SHP77 treated with DMSO at 0.1 percent for 48 hours (cell line): Measurements from ENCODE around the gene SMIM8.

Experiments
- DNase-seq: peaks from one replicate; lab custom pipeline; 2025; lab: John Stamatoyannopoulos, UW

Gene SMIM8

GRCh38 chr6:87334683-87335082, 12.3 kb downstream of the SMIM8 start:
- no peak for DNase-seq

GRCh38 chr6:87336367-87336766, 14.0 kb downstream of the SMIM8 start:
- no peak for DNase-seq

- DNase-seq: no peak
Measured at GRCh38 chr6:87340230-87340629, 17.8 kb downstream of the SMIM8 start.

GRCh38 chr6:87341158-87341557, 18.8 kb downstream of the SMIM8 start:
- no peak for DNase-seq

- no peak for DNase-seq
Measured at GRCh38 chr6:87341899-87342298, 19.5 kb downstream of the SMIM8 start.

- DNase-seq: no peak
Measured at GRCh38 chr6:87342829-87343228, 20.4 kb downstream of the SMIM8 start.

GRCh38 chr6:87344731-87345130, 22.3 kb downstream of the SMIM8 start, which contains the start of gene C6orf163:
C6orf163 (plus strand) TSS chr6:87344813; CDS start chr6:87345100, 287 bp downstream.
- no peak for DNase-seq

- no peak for DNase-seq
Measured at GRCh38 chr6:87346700-87347099, 24.3 kb downstream of the SMIM8 start.

GRCh38 chr6:87349896-87350295, 27.5 kb downstream of the SMIM8 start:
- no peak for DNase-seq

GRCh38 chr6:87350516-87350915, 28.1 kb downstream of the SMIM8 start:
- no peak for DNase-seq

DNA sequence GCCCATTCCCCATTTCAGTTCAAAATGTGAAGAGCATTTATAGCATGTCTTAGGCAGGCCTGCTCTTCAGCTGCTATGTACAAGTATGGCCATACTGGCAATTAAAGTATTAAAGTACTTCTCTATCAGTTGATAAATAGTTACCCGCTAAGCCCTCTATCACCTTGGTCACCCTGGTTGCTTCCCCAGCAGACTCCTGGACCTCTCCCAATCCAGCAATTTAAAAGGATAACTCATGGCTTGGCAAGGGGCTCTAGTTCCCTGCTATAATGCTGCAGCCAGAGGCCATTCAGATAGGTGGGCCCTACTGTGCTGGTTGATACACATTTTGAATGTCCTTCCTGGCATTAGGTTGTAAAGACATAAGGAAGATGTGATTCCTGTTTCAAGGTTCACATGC, 29.2 kb downstream of the SMIM8 start:
- no peak for DNase-seq

- DNase-seq: no peak
Measured at GRCh38 chr6:87356181-87356580, 33.8 kb downstream of the SMIM8 start.

DNA sequence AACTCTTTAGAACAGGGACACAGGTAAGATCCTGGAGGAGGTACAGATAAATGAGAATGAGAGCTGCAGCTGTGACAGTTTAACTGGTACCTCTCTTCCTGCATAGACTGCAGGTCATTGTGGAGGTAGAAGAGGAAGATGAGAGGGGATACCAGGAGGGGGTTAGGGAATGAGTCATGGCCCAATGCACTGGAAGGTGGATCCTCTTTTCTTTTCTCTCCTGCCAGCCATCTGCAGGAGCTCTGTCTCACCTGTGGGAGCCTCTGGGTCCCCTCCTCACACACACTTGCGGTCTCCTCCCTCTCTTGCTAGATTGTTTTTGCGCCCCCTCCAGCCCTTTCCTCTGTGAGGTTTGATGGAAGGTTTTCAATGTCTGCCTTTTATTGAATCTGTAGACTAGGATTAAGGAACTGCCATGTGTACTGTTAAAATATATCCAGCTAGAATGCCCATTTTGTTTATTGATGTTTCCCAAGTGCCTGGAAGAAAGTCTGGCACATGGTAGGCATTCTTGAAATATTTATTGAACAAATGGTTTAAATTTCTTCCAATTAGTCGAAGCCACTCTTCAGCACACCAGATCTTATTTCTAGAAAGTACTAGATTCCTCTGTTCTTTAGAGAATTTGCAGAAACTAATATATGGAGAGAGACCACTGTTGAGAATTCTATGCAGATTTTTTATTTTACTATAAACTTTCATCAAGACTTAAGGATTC, 35.2 kb downstream of the SMIM8 start:
- no peak for DNase-seq

GRCh38 chr6:87364602-87365252, 42.3 kb downstream of the SMIM8 start:
- DNase-seq: no peak

- no peak for DNase-seq
Measured at GRCh38 chr6:87366072-87366827, 43.9 kb downstream of the SMIM8 start.

DNA sequence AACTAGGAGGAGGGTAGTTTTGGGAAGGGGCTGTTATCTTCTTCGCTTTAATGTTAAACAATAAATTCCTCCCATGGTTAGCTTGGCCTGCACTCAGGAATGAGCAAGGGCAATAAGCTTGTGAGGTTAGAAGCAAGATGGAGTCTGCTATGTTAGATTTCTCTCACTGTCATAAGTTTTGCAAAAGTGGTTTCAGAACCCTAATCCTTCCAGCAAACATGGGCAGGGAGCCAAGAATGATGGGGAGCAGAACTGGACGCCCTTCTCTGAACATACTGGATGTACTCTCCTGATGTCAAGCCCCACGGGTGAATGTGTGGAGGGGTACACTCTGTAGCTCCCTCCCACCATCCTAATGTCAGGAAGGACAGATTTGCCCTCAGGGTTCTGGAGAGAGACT, 44.5 kb downstream of the SMIM8 start:
- no peak for DNase-seq

- no peak for DNase-seq
Measured at GRCh38 chr6:87373377-87373776, 51.0 kb downstream of the SMIM8 start.

DNA sequence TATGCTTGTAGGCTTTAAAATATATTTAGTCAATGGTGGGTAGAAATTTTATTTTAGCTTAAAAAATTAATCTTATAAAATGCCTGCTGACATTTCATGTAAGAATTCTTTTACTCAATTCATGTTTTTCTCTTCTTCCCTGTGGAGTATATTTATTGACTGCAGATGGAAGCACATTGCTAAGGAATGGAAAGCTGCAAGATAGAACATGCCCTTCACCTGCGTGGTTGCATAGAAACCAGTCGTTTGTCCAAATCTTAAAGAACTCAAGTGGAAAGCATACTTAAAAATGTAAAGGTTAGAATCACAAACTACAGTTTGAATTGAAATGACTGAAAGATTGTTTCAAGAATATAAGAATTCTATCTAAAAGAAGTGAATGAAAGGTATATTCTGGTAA, 52.9 kb downstream of the SMIM8 start:
- no peak for DNase-seq

- DNase-seq: no peak
Measured at GRCh38 chr6:87376643-87377042, 54.3 kb downstream of the SMIM8 start.

- no peak for DNase-seq
Measured at GRCh38 chr6:87378947-87379346, 56.6 kb downstream of the SMIM8 start.

- no peak for DNase-seq
Measured at GRCh38 chr6:87382861-87383260, 60.5 kb downstream of the SMIM8 start.

- DNase-seq: no peak
Measured at GRCh38 chr6:87384038-87384437, 61.6 kb downstream of the SMIM8 start.

DNA sequence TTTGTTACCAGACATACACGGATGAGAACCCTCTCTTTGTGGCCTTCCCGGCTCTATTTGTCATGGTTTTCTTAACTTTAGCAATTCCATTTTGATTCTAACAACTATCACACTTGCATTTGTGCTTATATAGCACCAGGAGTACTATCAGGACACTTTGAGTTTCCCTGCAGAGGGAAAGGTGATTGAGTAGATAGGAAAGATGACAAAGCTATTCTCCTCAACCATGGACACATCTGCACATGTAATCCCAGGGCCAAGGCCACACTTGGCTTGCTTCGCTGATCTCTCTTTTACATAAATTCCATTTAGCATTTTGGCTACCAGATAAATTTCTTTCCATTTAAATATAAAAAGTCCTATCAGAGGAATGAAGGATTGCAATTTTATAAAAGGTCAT, 62.1 kb downstream of the SMIM8 start:
- no peak for DNase-seq
